NCI-H2171 (cell line): ENCODE results near the gene SLC15A1.
A peak's percentile ranks its signal among the peaks of the same experiment; 100 is the strongest.

Experiments used
- DNase-seq: peaks from one replicate; lab custom pipeline; 2025; lab: John Stamatoyannopoulos, UW

The SLC15A1 gene

DNA sequence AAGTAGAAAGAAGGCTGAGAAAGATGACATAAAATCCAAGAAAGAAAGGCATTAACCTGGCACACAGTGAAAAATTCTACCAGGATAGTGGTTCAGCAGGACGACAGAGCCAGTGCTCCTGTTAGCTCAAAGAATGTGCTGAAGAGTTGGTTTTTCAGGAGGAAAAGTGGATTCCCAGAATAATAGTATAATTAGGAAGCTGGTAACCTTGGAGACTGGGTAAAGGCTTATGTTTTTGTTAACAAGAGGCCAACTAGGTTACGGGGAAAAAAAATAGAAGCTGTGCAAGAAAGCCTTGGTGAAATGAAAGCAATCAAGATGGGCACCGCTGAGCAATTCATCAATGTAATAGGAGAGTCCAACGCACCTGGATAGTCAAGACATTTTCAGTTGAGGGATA is 54.7 kb downstream of the SLC15A1 start:
- no peak for DNase-seq

DNA sequence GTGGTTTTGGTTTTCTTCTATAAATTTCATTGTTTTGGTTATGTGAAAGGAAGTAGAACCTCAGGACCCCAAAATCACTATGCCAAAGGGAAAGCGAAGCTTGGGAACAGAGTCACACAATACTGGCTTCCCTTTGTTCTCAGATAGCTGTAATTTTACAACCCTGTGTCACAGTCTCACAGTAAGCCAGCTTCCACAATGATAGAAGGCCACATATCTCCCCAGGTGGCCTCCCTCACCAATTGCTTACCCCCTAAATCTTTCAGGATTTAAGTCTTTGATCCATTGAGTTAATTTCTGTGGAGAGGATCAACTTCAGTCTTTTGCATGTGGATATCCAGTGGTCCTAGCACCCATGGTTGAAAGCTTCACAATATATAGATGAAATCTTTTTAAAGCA is 58.7 kb downstream of the SLC15A1 start:
- DNase-seq: no peak

DNA sequence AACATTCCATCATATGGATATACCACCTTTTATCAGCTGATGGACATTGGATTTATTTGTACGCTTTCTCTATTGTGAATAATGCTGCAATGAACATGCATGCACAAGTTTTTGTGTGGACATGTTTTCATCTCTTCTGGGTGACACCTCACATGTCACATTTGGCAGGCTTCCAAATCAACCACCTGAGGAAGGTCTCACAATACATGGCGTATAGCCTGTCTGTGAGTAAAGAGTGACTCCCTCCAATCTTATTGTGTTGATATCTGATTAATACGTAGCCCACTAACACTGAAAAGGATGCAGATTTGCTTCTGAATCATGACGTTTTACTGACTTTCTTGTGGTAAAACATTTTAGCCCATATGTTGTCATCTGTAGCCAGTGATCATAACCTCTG is 61.1 kb downstream of the SLC15A1 start:
- peak; percentile 26 for DNase-seq

DNA sequence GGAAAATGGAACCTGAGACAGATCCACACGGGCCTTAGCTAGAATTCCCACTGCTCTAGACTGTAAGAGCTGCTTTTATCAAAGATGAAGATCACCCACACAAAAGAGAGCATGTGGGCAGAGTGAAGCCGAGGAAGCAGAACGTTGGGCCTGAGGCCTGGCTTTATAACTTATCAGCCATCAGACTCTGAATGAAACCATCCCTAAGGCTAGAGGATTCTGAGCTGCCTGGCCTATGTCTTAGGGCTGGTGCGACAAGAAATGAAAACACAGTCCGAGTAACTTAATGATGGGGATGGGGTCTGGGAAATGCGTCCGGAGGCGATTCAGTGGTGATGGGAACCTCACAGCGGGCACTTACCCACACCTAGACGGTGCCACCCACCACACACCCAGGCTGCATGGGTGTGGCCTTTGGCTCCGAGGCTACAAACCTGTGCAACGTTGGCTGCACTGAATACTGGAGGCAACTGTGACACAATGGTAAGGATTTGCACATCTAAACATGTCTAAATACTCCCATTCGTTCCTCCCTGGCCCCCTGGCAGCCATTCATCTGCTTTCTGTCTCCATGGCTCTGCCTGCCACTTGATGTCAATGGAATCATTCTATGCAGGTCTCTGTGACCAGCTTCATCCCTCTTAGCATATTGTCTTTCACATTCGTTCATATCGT is 62.0 kb downstream of the SLC15A1 start:
- DNase-seq: no peak

DNA sequence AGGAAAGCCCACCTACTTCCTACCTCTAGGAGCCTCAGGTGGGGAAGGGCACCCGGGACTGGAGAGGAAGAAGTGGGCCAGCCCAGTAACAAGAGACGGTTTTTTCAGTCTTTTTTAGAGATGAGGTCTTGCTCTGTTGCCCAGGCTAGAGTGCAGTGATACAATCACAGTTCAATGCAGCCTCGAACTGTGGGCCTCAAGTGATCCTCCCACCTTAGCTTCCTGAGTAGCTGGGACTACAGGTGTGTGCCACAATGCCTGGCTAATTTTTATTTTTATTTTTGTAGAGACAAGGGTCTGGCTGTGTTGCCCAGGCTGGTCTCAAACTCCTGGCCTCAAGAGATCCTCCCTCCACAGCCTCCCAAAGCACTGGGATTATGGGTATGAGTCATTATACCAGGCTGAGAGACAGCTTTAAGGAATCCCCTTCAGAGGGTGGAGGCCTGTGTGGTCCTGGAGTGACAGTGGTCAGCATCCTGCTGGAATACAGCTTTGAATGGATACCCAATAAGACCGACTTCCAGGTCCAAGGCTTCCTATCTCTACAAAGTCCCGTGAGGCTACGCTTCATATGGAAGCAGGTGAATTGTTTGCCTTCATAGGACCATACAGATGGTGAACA is 63.0 kb downstream of the SLC15A1 start:
- no peak for DNase-seq

DNA sequence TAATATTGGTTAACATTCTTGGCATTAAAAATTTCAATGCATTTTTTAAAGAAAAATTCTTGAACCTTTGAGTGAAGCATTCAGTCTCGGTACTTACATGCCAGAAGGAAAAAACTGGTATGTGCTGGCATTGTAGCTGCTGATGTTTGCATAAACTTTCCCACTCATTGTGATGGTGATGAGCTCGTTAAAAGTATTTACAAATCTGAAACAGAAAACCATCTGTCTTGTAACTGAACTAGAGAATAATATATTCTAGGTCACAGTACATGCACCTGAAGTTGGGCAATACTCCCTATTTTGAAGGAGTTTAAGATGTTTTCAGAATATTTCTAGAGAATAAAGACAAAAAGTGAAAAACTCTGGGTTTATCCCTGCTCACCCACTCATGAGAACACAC is 64.1 kb downstream of the SLC15A1 start:
- no peak for DNase-seq

DNA sequence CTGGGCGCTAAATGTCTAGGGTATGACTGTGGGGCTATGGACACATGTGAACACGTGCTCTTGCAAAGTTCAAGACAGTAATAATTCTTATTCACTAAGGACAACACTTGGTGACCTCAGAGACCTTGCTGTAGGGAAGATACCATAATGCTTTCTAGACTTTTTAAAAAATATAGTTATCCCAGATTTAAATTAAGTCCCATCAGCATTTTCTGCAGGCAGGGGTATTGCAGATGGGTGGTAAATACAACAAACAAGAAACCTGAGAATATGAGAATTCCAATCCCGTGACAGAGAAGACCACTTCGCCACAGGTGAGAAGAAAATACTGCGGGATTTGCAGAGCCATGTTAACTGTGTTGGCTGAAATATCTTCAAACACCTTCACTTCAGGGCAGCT is 65.2 kb downstream of the SLC15A1 start:
- DNase-seq: no peak

DNA sequence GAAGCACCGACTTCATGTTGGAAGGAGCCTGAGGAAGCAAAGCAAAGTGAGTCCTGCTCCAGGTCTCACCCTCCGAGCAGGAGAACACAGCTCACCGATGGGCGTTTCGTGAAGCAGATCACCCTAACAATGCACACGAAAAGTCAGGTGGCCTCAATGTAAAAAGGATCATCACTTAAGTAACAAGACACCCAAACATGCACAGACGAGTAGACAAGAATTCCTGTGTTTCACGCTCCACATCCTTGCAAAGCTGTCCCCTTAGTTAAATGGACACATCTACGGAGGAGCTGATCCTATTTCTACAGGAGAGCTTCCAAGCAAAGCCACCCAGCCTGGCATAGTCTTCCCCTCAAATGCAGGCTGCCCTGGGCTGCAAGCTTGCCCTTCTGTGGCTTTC is 66.2 kb downstream of the SLC15A1 start:
- DNase-seq: no peak

DNA sequence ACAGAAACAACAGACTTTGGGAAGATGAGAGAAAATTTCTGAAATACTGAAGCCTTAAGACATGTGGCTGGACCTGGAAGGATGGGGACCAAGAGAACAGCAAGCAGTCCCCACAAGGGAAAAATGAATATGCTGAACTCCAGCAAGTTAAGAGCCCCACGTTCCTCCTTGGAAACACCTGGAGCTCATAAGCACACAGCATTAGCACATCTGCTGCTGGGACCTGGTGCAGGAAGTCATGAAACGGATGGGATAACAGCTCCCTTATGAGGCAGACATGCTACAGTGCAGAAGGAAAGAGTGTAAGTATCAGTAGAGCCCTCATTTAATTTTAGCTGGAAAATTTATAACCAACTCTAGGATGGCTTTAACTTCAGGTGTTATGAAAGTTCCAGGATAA is 67.3 kb downstream of the SLC15A1 start:
- no peak for DNase-seq

DNA sequence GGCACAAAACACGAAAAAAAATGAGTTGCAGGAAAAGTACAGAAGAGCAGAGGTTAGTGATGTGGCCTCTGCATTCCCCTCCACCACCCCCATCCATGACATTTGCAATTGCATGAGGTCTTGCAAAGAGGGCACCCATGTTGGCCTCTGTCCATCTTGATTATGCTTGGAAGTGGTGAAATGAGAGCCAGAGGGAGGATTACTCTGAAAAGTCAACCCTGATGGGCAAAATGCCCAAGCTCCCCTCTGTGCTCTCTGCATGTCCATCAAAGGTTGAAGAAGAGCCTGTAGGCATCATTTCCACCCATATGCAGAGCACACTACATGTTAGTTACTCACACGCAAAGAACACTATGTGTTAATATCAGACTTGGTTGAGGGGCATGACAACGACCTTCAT is 71.4 kb downstream of the SLC15A1 start:
- no peak for DNase-seq

DNA sequence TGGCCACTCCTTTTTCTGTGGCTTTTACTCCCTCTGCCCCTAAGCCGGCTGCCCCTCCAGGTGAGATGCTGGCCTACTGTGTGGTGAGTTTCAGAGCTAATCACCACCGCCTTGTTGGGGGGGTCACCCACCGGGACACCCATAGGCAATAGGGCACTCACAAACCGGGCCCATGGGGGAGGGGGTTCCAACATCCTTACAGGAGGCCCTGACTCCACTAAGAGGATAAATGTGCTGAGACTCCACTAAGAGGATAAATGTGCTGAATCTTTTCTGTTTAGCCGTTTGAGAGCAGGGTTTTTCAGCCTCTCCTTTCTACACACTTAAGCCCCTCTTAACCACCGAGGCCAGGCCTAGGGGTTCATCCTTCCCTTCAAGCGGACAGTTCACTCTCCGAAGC is 73.7 kb downstream of the SLC15A1 start:
- no peak for DNase-seq

DNA sequence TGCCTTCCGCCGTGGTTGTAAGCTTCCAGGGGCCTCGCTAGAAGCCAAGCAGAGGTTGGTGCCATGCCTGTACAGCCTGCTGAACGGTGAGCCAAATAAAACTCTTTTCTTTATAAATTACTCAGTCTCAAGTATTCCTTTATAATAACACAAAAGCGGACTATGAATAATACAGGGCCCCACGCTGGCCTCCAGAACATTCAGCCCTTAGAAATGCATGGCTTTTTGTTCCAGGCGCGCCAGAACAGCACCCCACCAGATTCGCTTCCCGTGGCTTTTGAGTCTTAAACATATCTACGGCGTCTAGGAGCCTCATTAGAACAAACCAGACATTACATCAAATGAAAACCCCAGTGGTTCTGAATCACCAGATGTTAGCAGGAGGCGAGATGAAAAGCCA is 75.1 kb downstream of the SLC15A1 start:
- DNase-seq: no peak

DNA sequence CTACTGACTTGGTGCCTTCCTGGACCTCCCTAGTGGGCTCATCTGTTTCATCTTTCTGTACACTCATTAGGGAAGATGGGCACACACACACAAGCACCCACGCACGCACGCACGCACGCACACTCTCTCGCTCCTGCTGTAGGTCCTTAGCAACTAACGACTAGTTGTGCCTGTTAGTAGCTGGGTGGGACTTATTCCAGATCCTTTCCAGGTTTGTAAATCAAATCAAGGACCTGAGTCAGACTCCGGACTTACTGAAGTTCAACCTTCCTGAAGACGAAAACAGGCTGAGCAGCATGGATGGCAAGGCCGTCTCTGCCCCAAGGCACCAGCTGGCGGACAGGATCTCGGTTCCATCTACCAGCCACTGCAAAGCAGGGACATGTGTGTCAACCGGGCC is 76.2 kb downstream of the SLC15A1 start:
- no peak for DNase-seq

DNA sequence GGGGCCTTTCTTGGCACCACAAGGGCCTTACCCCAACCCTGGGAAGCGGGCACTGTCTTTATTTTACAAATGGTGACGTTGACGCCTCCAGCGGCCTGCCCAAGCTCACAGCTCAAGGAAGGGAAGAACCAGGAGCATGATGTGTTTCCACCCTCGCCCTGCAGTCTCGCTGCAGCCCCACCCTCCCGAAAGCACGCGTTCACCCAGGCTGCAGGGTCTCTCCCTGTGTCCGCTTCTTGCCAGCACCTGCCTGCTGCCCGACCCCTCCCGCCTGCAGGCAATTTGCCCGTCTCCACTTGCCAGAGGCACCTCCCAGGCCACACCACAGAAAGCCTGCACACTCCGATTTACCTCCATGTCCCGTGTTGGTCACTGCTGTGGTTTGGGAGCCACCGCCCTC is 76.6 kb downstream of the SLC15A1 start:
- no peak for DNase-seq

DNA sequence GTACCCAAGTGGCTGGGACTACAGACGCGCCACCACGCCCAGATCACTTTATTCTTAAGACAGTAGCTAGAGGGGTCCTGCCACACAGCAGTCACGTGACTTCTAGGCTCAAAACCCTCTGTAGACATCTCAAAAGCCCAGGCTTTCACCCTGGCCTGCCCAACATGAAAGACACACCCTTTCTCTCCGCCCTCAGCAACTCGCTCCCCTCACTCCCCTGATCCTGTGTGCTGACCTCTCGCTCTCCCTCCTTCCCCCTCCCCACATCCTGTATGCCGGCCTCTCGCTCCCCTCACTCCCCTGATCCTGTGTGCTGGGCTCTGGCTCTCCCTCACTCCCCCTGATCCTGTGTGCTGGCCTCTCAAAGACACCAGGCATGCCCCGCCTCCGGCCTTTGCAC is 77.4 kb downstream of the SLC15A1 start:
- DNase-seq: no peak

DNA sequence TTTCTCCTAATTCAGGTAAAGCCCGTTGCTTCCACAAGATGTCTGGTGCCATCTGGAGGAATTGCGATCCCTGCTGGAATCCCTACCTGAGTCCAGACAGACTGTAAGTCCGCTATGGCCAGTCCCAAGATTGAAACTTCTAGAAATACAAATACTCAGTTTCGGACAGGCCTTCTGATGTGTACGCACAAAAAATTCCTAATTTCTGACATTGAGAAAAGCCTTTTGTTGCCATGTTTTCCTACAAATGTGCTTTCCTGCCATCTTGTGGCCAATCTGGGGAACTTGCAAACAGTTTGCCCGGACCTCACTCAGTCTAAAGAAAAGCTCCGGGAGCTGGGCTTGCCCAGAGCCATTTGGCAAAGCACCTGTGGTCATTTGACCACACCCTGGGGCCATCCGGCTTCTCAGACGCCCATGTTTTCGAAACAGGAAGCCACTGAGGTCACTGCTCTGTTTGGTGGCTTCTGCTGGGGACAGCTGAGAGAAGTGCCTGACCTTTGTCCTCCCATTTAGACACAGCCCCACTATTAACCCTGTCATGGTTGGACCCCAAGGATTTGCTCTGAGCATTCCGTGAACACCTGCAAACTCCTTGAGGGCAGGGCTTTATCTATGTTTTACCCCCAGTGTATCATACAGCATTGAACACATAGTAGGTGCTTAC is 79.4 kb downstream of the SLC15A1 start:
- DNase-seq: peak; percentile 21

DNA sequence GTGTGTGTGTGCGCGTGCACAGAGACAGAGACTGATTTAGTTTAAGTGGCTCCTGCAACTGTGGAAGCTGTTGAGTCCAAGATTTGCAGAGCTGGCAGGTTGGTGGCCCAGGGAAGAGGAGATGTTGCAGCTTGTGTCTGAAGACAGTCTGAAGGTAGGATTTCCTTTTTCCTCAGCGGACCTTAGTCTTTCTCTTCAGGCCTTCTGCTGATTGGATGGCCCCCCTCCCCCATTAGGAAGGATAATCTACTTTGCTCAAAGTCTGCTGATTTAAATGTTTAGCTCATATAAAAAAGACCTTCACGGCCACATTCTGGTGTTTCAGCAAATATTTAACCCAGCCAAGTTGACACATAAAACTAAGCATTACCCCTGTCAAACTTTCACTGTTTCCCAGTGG is 84.3 kb downstream of the SLC15A1 start:
- DNase-seq: no peak

DNA sequence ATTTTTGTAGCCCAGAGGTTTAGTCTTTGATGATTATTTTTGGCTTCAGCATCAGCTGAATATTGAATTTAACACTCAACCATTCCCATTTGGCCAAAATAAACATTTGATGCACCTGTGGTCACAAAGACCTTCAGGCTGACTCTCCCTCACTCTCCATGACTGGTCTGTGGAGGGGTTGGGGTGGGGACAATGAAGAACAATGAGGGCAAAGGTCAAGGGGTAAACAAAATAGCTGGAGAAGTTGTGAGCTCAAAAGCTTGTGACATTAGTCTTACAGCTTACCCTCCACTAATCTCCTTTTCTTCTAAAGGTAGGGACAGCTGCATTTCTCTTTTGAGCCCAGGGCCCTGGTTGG is 86.9 kb downstream of the SLC15A1 start:
- DNase-seq: no peak

DNA sequence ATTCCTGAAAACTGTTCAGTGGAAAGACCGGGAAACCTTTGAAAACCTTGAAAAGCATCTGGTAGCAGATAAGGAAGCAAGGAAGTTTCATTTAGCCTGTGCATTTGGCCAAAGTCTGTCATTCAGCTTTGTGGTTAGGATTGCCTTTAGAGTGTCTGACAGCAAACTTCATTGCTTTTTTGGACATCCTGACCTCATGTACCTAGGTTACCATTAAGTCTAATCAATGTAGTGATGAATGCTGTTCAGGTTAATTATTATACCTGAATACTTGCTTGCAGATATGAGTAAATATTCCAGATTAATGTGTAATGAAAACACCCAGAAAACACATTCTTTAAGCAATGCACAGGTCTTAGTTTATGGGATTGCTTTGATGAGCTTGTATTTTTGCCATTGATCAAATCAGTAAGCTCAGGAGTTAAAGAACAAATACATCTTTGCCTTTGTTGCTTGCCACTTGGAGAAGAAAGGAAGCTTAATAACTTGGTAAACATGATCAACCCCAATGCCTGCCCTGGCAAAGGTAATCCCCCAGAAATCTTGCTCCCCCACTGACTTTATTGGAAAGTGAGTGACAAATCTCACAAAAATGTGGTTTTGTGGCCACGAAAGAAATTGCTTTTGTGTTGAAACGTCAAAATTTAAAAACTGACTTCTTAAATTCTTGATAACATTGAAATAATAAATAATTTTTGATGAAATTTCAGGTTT is 87.4 kb downstream of the SLC15A1 start:
- no peak for DNase-seq

DNA sequence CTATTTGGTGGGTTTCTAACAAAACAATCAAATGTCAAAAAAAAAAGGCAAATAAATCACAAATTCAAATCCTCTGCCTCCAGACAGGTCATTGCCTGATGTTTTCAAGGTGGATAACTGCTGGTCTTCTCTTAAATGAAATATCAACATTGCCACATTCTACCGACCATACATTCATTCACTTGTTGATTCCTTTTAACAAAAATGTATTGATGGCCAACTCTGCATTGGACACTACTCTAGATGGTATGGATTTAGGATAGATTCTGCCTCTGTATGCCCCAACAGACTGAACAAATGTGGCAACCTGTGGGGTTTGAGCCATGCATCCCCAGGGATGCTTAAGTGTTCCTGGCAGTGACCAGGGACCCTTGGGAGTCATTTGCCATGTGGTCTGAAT is 88.0 kb downstream of the SLC15A1 start:
- DNase-seq: no peak

DNA sequence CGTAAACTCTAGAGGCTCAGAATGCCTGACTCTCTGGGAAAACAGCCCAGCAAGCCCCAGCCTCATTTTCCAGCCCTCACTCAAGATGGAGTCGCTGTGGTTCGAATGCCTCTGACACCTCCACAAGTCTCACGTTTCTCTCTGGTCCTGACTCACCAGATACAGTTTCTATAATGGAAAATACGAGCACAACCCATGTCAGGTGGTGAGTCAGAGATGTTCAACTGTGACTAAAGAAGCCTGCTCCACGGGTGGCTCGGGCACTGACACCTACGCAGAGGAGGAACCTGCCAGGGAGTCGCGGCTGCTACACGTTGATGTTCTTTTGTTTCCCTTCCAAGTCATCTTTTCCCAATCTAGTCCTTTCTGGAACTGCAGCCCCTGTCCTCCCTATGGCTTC is 88.4 kb downstream of the SLC15A1 start:
- DNase-seq: no peak

DNA sequence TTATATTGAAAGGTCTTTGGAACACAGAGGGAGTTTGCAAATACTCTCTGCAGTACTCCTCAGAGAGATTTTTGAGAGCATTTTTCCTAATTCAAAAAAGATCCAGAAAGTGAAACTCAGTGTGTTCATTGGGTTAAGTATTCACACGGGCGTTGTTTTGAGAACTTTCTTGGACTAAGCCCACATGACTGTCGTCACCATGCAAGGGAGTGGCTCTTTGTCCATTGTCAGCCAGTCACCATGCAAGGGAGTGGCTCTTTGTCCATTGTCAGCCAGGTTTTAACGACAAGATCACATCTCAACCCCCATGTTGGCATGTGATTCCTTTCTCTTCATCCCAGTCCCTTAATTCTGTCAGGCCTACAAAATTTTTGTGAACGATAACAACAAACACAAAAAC is 94.3 kb downstream of the SLC15A1 start:
- DNase-seq: no peak

DNA sequence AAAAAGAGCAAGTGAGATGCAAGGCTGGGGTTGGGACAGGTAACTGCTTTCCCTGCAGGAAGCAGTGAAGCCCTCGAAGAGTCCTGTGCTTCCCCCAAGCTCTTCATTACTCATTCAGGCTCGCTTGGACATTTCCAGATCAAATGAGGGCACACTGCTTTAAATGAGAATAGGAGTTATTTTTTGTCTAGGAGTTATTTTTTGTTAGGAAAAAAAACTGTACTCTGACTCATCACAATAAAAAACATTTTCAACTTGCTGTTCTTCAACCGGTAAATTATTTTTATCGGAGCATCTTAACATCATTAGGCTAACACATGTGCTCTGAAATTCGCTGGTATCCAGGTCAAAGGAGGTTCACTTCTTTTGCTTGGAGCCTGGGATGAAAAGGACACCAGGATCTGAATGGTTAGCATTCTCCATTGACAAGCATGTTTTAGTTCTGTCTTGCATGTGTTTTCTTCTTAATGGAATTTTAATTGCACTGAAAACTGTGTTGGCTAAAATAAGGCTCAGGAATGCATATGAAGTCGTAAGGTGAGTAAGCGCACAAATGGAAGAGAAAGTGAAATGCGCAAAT is 94.9 kb downstream of the SLC15A1 start:
- DNase-seq: no peak
